T-helper 1 cell (primary cell): ENCODE measurements around the gene URB2.
A peak's percentile ranks its signal among the peaks of the same experiment; 100 is the strongest.
"Not testable (repeated sequence)": the region's sequence is repeated elsewhere in the genome, so short reads cannot be mapped to it uniquely, and the experiment has no call there.

ENCODE experiments used
- DNase-seq, 5 donors: peaks; one replicate each; pipeline ENCODE4 v3.0.0-alpha.2; 2012 to 2020

The URB2 gene

GRCh38 chr1:229617351-229618100 lies 8.5 kb upstream of the URB2 start:
- no peak for DNase-seq

DNA sequence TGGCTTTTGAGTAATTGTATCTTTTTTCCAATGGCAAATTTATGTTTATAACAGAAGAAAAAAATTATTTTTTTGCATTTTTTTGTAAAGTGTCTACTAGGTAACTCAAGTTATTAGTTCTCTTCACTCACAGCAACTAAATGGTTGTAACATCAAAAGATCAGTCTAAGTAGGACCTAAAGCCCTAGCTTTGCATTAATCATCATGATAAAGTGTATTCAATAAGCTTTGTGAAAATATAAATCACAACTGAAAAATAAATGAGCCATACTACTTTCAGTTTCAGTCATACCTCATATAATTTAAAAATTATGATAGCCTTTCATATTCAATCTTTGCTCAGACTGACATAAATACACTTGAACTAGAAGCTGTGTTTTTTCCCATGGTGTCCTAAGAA lies 7.0 kb upstream of the URB2 start:
- DNase-seq: no peak

DNA sequence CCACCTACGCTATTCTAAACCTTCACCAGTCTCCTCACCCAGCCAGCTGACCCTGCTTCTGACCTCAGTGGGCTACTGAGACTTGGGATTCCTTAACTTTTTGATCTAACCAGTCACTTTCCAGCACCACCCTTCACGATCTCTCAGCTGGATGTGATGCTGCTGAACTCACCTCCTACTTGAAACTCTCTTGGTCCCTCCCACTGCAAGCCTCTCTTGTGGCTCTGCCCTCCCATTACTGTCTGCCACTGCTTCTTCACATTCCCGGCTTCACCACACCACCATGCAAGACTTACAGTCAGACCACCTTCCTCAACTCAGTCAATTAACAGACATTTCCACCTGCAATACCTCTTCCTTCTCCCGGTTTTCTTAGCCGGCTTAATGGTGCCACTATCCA lies 6.4 kb upstream of the URB2 start:
- DNase-seq: no peak

DNA sequence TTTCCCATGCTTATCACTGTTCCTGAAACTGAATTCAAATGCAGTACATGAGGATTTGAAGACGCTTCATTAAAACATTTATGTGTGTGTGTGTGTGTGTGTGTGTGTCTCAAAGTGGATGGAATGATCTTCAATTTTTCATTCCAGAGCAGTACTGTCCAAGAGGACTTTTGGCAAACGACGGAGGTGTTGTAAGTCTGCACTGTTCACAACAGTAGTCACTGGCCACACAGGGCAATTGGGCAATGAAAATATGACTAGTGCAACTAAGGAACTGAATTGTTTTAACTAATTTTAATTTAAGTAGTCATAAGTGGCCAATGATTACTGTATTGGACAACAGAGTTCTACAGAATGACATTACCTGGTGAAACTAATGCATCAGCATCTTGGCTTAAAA lies 5.2 kb upstream of the URB2 start:
- no peak for DNase-seq

GRCh38 chr1:229621663-229622062 lies 4.4 kb upstream of the URB2 start:
- no peak for DNase-seq

DNA sequence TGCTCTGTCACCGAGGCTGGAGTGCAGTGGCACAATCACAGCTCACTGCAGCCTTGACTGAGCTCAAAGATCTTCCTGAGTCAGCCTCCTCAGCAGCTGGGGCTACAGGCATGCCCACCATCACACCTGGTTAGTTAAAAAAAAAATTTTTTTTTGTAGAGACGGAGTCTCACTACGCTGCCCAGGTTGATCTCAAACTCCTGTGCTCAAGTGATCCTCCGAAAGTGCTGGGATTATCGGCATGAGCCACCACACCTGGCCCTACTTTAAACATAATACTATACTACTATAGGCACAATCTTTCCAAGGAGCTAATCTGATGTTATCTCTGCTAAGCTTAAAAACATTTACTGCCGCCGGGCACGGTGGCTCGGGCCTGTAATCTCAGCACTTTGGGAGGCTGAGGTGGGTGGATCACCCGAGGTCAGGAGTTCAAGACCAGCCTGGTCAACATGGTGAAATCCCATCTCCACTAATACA lies 3.4 kb upstream of the URB2 start:
- not testable (repeated sequence) for DNase-seq

- no peak for DNase-seq
Measured at GRCh38 chr1:229623225-229623624, 2.8 kb upstream of the URB2 start.

DNA sequence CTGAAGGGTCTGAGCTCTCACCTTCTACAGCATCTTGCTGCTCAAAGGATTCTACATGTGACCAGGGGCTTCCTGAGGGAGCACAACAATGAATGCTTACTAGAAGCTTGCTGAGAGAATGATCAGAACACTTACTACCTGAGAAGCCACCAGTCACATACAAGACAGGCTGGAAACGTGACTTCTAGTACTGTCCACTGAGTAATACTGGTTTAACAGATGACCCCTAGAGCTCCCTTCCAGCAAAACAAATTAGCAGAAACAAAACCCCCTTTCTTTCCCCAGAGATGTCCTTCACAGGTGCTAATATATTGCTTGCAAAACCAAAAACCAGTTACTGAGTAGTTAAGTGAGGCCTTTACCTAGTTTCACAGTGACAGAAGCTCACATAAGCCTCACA lies 2.2 kb upstream of the URB2 start:
- DNase-seq: no peak

GRCh38 chr1:229624521-229625070 lies 1.5 kb upstream of the URB2 start:
- DNase-seq: no peak

GRCh38 chr1:229625071-229625914 lies 754 bp upstream of the URB2 start:
- DNase-seq: peak in 4 of 5 donors; percentile 25 to 51 (median 32)

GRCh38 chr1:229627003-229627402 lies 956 bp downstream of the URB2 start:
- DNase-seq: no peak

DNA sequence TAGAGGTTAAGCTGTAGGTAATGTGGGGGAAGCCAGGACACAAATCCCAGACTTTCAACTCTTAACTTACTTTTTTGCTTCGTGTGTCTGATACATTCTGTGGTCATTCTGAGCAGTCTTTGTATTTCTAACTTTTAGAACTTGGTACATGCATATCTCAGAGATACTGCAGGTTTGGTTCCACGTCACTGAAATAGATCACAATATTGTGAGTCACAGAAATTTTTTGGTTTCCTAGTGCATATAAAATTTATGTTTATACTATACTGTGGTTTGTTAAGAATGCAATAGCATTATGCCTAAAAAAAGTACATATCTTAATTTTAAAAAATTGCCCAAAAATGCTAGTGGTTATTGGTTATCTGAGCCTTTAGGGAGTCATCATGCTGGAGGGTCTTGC lies 3.2 kb downstream of the URB2 start:
- no peak for DNase-seq

DNA sequence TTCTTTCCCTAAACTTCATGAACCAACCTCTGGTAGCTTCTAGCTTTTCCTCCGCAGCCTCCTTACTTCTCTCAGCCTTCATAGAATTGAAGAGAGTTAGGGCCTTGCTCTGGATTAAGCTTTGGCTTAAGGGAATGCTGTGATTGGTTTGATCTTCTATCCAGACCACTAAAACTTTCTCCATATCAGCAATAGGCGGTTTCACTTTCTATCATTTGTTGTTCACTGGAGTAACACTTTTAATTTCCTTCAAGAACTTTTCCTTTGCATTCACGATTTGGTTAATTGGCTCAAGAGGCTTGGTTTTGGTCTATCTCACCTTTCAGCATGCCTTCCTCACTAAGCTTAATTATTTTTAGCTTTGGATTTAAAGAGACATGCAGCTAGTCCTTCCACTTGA lies 5.1 kb downstream of the URB2 start:
- DNase-seq: no peak

DNA sequence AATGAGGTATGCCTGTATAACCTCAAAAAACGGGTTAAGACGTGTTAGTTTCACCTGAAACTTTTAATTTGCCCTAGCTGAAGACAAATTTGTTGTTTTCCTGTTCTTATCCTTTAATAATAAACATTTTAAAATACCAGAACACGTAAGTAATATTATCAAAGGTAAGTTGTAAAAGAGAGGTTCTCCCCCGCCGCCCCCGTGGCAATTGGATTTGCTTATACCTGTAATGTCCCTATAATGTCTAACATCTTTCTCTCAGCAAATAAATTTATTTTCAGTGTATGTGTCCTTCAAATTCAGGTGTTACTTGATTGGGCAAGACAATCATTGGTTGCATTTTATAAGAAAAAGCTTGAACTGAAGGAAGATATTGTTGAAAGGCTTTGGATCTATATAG lies 5.9 kb downstream of the URB2 start:
- DNase-seq: no peak

GRCh38 chr1:229636042-229636441 lies 10.0 kb downstream of the URB2 start:
- DNase-seq: no peak

GRCh38 chr1:229637746-229638145 lies 11.7 kb downstream of the URB2 start:
- DNase-seq: no peak

DNA sequence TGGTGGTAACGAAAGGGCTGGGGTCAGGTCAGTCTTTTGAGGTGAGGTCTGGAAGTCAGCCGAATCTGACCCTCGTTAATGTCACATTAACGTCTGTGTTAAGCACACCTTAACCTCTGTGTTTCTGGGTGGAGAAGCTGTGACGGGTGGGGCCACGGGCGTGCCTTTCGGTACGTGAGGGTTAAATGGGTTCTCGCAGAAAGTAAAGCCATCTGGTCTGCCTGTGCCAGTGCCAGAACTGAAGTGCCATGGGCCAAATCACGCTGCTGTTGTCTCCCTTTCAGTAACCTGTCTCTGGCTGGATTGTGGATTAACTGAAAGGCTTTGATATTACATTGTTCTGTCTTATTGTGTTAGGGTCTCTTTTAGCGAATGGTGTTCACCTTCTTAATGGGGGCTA lies 14.4 kb downstream of the URB2 start:
- DNase-seq: no peak

DNA sequence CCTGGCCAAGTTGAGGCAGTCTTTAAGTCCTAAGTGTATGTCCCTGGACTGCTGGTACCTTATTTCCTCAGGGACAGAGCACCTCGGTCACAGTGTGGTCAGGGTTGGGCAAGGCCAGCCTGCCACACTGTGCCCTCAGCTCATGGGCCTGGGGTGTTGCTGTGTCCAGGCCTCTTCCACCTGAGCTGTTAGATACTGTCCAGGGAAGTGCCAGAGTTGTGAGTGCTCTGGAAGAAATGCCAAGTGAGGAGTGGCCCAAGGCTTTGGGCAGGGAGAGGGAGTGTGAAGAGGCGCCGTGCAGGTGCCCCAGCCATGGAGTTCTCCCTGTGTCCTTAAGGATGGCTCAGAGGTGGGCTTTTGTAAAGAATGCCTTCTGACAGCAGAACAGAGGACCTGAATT lies 15.3 kb downstream of the URB2 start:
- no peak for DNase-seq

- DNase-seq: no peak
Measured at GRCh38 chr1:229642376-229642775, 16.3 kb downstream of the URB2 start.

DNA sequence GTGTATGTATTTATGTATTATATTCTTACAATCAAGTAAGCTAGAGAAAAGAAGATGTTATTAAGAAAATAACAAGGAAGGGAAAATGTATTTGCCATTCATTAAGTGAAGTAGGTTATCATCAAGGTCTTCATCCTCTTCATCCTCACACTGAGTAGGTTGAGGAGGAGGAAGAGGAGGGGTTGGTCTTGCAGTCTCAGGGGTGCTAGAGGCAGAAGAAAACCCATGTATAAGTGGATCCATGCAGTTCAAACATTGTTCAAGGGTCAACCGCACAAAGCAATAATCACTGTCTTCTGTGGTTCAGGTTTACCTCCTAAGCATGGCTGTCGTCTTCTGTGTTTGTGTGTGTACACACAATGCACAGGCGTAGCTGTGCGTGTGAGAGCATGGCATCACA lies 16.9 kb downstream of the URB2 start:
- no peak for DNase-seq

GRCh38 chr1:229643996-229644745 lies 18.1 kb downstream of the URB2 start:
- DNase-seq: no peak

DNA sequence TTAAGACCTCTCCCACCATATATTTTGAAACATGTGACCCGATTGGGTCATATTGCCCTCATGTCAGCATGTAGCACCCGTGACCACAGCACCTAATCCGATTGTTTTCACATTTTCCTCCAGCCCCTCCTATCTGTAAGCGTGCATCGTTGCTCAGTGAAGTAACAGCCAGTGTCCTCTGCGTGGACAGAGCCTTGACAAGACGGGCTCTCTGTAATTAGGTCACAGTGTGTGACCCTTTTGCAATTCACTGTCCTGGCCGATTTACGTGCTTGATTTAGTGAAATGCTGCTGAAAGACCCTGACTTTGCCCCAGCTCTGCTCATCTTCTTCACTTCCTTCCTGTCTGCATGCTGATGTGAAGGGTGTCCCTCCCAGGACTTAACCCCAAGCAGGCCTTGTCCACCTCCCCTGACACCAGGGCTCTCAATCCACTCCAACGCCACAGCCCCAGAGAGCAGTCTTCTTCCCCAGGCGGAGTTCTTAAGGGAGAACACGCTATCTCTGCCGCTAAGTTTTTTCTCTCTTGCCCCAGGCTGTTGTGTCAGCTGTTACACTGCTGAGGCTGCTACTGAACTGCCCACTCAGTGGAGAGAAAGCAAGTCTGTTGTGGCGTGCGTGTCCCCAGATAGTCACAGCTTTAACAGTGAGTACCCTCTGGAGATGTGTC lies 19.4 kb downstream of the URB2 start:
- DNase-seq: no peak

- DNase-seq: no peak
Measured at GRCh38 chr1:229648406-229648805, 22.4 kb downstream of the URB2 start.
